ENCODE data around the gene TRIM58. TPM values are rescaled to one million over a fixed set of nuclear protein-coding genes. Genes with fewer than 3 reads are reported as not detected.

The TRIM58 gene
- total RNA-seq, result under 0.01 TPM in 1 of 2 replicates, not detected in the other

GRCh38 chr1:247857069-247857984, at the start of gene TRIM58:
TRIM58 (plus strand) TSS chr1:247857187; CDS start chr1:247857247, 60 bp downstream.

GRCh38 chr1:247824023-247824422, 33.0 kb upstream of the TRIM58 start, which contains the start of gene OR14A16:
OR14A16 (minus strand) TSS chr1:247824119; CDS start chr1:247815729, 8,390 bp downstream.

GRCh38 chr1:247841796-247842195, 15.2 kb upstream of the TRIM58 start, which contains the start of gene OR11L1:
OR11L1 (minus strand) TSS chr1:247841896; CDS start chr1:247841896, 0 bp downstream.

GRCh38 chr1:247895163-247895637, 38.2 kb downstream of the TRIM58 start, which contains the start of gene OR2W3:
OR2W3 (plus strand) TSS chr1:247895587; CDS start chr1:247895587, 0 bp downstream.

GRCh38 chr1:247919952-247920351, 63.0 kb downstream of the TRIM58 start, which contains the start of gene OR2T8:
OR2T8 (plus strand) TSS chr1:247920252; CDS start chr1:247921018, 766 bp downstream.

GRCh38 chr1:247924868-247925267, 67.9 kb downstream of the TRIM58 start, which contains the start of gene OR2AJ1:
OR2AJ1 (plus strand) TSS chr1:247924889; CDS start chr1:247933769, 8,880 bp downstream.

Other genes starting within 250 kb of the TRIM58 start
- not detected in 2 replicates for gene OR13G1, start 177.4 kb upstream of the TRIM58 start, total RNA-seq
- gene OR6F1, start 140.5 kb upstream of the TRIM58 start, total RNA-seq, result not detected in 2 replicates
- gene OR14K1, start 118.6 kb upstream of the TRIM58 start, total RNA-seq, result not detected in 2 replicates
- not detected in 2 replicates for gene OR14A2, start 109.0 kb upstream of the TRIM58 start, total RNA-seq
- not detected in 2 replicates for gene OR1C1, start 96.6 kb upstream of the TRIM58 start, total RNA-seq
- not detected in 2 replicates for gene OR14A16, start 33.1 kb upstream of the TRIM58 start, total RNA-seq
- gene OR11L1, start 15.3 kb upstream of the TRIM58 start, total RNA-seq, result not detected in 2 replicates
- gene OR2W3, start 38.4 kb downstream of the TRIM58 start, total RNA-seq, result not detected in 2 replicates
- gene OR2T8, start 63.1 kb downstream of the TRIM58 start, total RNA-seq, result not detected in 2 replicates
- not detected in 2 replicates for gene OR2AJ1, start 67.7 kb downstream of the TRIM58 start, total RNA-seq
- not detected in 2 replicates for gene OR2L8, start 91.7 kb downstream of the TRIM58 start, total RNA-seq
- gene OR2AK2, start 108.0 kb downstream of the TRIM58 start, total RNA-seq, result not detected in 2 replicates
- gene OR2L5, start 156.5 kb downstream of the TRIM58 start, total RNA-seq, result not detected in 2 replicates
- under 0.01 TPM in 1 of 2 replicates, not detected in the other for gene OR2L2, start 172.9 kb downstream of the TRIM58 start, total RNA-seq
- not detected in 2 replicates for gene OR2L3, start 189.6 kb downstream of the TRIM58 start, total RNA-seq
- not detected in 2 replicates for gene OR2L13, start 238.0 kb downstream of the TRIM58 start, total RNA-seq

Measured in smooth muscle cell of trachea (primary cell).